ENCODE measurements around the gene AP2A2.

DNA sequence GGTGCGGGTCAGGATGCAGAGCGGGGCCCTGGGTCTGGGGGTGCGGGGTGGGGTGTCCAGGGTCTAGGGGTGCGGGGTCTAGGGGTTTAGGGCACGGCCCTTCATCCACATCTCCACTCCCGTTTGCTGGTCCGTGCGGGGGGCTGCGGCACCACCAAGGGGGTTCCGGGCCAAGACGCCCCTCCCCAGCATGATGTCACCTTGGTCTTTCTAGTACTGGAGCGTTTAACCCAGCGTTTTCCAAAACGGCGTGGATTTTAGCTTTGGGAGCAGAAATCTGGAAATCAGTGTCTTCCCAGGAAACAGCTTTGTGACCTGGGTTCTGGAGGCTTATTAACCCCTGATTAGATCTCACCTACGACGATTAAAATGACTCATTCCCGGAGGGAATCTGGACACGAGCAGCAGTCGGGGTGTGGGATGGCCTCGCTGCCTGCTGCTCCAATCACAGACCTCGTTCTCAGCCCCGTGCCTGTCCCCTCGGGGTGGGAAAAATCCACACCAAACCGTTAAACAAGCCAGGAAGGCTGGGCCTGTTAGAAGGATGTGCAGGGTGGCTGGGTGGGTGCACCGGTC lies 759 bp downstream of the AP2A2 start:
- TF ChIP-seq, protein P1, sequence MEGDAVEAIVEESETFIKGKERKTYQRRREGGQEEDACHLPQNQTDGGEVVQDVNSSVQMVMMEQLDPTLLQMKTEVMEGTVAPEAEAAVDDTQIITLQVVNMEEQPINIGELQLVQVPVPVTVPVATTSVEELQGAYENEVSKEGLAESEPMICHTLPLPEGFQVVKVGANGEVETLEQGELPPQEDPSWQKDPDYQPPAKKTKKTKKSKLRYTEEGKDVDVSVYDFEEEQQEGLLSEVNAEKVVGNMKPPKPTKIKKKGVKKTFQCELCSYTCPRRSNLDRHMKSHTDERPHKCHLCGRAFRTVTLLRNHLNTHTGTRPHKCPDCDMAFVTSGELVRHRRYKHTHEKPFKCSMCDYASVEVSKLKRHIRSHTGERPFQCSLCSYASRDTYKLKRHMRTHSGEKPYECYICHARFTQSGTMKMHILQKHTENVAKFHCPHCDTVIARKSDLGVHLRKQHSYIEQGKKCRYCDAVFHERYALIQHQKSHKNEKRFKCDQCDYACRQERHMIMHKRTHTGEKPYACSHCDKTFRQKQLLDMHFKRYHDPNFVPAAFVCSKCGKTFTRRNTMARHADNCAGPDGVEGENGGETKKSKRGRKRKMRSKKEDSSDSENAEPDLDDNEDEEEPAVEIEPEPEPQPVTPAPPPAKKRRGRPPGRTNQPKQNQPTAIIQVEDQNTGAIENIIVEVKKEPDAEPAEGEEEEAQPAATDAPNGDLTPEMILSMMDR (IDR thresholded peaks at IDR 0.05; ENCODE audit: low read depth, low read length, poor library complexity, severe bottlenecking) = no peak
- TF ChIP-seq EZH2phosphoT487 (IDR thresholded peaks at IDR 0.05; ENCODE audit: borderline replicate concordance, low read length) = no peak
